Activated naive CD4-positive, alpha-beta T cell treated with anti-CD3 and anti-CD28 coated beads, Interleukin-2, amount 10 ng/mL, durations not matched to agents 7 days and 5 days (primary cell): ENCODE data around the gene CENPM.

Experiments used
- CTCF ChIA-PET: fragments of 350-600 bp; sonication (Branson Sonifier 250); formaldehyde crosslinking; loops from one replicate; lab custom pipeline; 2021; ENCODE audit warnings: antibody characterized with exemption; lab: Charles Lee
- DNase-seq: peaks from one replicate; pipeline ENCODE4 v3.0.0-alpha.2; 2020
- H3K27ac Mint-ChIP-seq: one replicate; pipeline ENCODE4 v1.8.0; 2021; ENCODE audit warnings: mild to moderate bottlenecking, moderate library complexity, mixed read lengths
- H3K27me3 Mint-ChIP-seq: one replicate; pipeline ENCODE4 v1.8.0; 2021; ENCODE audit warnings: mild to moderate bottlenecking, mixed read lengths
- H3K36me3 Mint-ChIP-seq: one replicate; pipeline ENCODE4 v1.8.0; 2021; ENCODE audit warnings: mixed read lengths
- H3K4me1 Mint-ChIP-seq: one replicate; pipeline ENCODE4 v1.8.0; 2021; ENCODE audit warnings: mixed read lengths
- H3K4me3 Mint-ChIP-seq: one replicate; pipeline ENCODE4 v1.8.0; 2021; ENCODE audit warnings: mild to moderate bottlenecking, moderate library complexity, mixed read lengths
- H3K9me3 Mint-ChIP-seq: one replicate; pipeline ENCODE4 v1.8.0; 2021; ENCODE audit warnings: mixed read lengths

The CENPM gene

GRCh38 chr22:41975299-41976069, 28.5 kb upstream of the CENPM start:
- Mint-ChIP-seq H3K27ac (no peak overlapping the region), H3K27me3 (peaks cover 90% of the 10 kb centered on the region), H3K36me3 (no peaks in the 10 kb centered on the region), H3K4me3 (peak overlapping the region; percentile 49), H3K4me1 (peaks cover 8% of the 10 kb centered on the region), H3K9me3 (no peaks in the 10 kb centered on the region)
- CTCF ChIA-PET: no interaction called here
- no peak for DNase-seq

DNA sequence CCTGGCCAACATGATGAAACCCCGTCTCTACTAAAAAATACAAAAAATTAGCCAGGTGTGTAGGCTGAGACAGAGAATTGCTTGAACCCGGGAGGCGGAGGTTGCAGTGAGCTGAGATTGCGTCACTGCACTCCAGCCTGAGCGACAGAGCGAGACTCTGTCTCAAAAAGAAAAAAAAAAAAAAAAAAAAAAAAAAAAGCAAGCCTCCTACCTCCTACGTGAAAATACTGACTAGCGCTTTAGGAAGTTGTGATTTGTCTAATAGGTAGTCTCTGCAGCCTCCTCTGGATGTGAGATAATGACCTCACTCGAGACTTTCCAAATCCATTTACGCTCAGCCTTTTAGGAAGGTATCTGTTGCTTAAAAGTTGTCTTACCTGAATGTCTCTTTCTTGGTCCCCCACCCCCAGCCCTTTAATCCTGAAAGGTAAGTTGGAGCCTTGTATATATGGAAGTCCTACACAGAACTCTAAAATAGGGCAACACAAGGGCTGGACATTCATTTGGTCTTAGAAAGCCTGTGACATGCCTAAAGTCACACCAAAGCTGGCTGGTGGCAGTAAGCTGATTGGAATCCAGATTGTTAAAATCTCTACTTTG, 27.8 kb upstream of the CENPM start:
- Mint-ChIP-seq H3K4me1 (peaks cover 8% of the 10 kb centered on the region), H3K27ac (no peak overlapping the region), H3K9me3 (no peaks in the 10 kb centered on the region), H3K27me3 (peaks cover 94% of the 10 kb centered on the region), H3K36me3 (no peaks in the 10 kb centered on the region), H3K4me3 (no peak overlapping the region)
- no peak for DNase-seq
- CTCF ChIA-PET: no interaction called here

DNA sequence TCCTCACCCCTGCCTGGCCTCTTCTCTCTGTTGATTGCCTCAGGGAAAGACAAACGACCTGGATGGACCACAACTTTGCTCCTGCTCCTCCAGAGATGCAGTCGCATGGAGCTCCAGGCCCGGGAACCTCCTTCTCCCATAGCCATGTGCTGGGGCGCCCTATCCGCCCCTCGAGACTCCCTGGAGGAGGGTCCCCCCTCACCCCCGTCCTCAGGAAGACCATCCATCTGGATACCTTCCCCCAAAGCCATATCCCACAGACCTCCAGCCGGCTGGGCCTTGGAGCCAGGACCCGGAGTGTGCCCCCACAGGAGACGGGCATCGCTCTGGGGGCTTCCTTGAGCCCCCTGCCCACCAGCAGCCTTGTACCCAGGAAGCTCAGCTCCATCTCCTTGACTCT, 24.5 kb upstream of the CENPM start:
- CTCF ChIA-PET: interaction anchor here (1.3 to 1.4 kb wide), 2 partner anchors 109 to 120 kb away, joined by 3 read pairs; partner anchors contain the start of gene SMDT1
- Mint-ChIP-seq H3K9me3 (no peaks in the 10 kb centered on the region), H3K27ac (no peak overlapping the region), H3K27me3 (peaks cover 68% of the 10 kb centered on the region), H3K4me1 (peaks cover 6% of the 10 kb centered on the region), H3K36me3 (no peaks in the 10 kb centered on the region), H3K4me3 (no peak overlapping the region)
- DNase-seq: no peak

- H3K9me3 Mint-ChIP-seq: no peaks in the 10 kb centered on the region
- H3K27me3 Mint-ChIP-seq: peaks cover 60% of the 10 kb centered on the region
- H3K27ac Mint-ChIP-seq: no peak overlapping the region
- H3K4me1 Mint-ChIP-seq: peaks cover 2% of the 10 kb centered on the region
- CTCF ChIA-PET: interaction anchor here (0.9 to 1.4 kb wide), 4 partner anchors 109 to 589 kb away, joined by 3 read pairs; partner anchors contain the start of gene SMDT1
- no peak for DNase-seq
- H3K4me3 Mint-ChIP-seq: no peak overlapping the region
- H3K36me3 Mint-ChIP-seq: no peaks in the 10 kb centered on the region
These were observed 23.6 kb upstream of the CENPM start for GRCh38 chr22:41970601-41971000.

DNA sequence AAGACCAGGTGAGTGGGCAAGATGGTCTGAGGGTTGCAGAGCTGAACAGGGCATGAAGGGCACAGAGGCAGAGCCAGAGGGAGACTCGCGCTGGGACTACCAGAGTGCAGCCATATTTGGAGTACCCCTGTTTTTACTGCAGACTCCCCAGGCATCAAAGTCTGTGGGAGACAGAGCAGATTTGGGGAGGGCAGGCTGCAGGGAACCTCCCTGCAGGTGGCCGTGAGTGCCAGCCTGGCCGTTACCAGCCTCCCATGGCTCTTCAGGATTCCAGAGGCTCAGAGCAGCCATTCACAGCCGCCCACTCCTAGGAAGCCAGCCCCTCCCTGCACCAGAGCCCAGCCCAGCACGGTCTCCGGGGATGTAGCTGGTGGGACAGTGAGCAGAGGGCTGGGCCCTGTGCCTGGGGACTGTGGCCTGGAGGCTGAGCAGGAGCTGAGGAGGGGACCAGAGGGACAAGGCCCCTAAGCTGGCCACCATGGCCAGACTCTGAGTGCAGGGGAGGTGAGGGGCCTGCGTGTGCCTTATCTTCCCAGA, 22.2 kb upstream of the CENPM start, which contains the start of gene SEPTIN3:
TSS of gene SEPTIN3 (plus strand) at position 334 of the 537 bp plus-strand sequence. CDS start 2,050 bp downstream, outside the sequence.
- Mint-ChIP-seq H3K36me3 (no peaks in the 10 kb centered on the region), H3K27ac (no peak within 1 kb of the TSS), H3K4me3 (no peak within 1 kb of the TSS), H3K27me3 (peaks cover 50% of the 10 kb centered on the region), H3K9me3 (no peaks in the 10 kb centered on the region), H3K4me1 (peaks cover 2% of the 10 kb centered on the region)
- CTCF ChIA-PET: interaction anchor here (0.8 to 4.1 kb wide), 6 partner anchors 10 to 591 kb away, joined by 3 to 17 read pairs (median 4); partner anchors contain the start of genes NAGA and NDUFA6
- DNase-seq: no peak

DNA sequence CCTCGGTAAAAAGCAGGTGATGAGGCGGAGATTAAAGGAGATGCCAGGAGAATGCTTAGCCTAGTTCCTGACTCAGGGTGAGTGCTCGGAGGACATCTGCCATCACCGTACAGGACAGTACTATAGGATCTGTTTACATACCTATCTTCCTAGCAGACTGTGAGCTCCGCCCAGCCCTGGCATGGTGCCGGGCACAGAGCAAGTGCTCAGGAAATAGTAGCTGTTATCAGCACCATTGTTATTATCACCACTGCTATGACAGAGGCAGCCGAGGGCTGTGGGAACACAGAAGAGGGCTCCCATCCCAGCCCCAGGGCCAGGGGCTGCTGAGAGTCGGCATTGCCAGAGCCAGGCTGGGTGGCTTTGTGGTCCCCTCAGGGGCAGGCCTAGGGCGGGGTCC, 21.6 kb upstream of the CENPM start:
- no peak overlapping the region for H3K4me3 Mint-ChIP-seq
- peaks cover 2% of the 10 kb centered on the region for H3K4me1 Mint-ChIP-seq
- DNase-seq: no peak
- H3K36me3 Mint-ChIP-seq: no peaks in the 10 kb centered on the region
- peaks cover 50% of the 10 kb centered on the region for H3K27me3 Mint-ChIP-seq
- H3K9me3 Mint-ChIP-seq: no peaks in the 10 kb centered on the region
- H3K27ac Mint-ChIP-seq: no peak overlapping the region
- CTCF ChIA-PET: interaction anchor here (0.6 to 4.1 kb wide), 9 partner anchors 9 to 470 kb away, joined by 3 to 17 read pairs (median 4); partner anchors contain the start of genes NAGA and NDUFA6

DNA sequence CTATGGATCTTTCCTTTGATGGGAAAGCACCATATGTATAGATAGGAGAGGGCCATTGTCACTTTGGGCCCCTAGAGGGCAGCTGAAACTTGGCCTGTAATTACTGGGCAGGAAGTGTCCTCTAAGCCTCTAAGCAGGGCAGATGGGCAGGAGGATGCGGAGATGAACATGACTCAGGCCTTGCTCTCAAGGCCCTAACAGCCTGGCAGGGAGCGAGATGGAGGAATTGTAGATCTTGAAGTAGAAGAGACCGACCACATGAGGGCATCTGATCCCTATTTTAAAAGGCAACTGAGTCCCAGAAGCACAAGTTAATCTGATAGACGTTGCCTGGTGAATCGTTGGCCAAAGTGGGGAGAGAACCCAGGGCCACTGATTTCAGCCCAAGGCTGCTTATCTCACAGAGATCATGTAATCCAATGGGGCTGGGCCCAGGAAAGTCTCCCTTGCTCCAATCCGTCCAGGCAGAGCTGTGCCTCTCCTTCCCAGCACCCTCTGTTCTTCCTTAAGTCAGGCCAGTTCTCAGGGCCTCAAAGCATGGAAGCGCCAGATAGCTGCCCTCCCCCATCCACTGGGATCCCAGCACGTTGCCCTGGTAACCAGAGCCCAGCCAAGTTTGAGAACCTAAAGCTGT, 19.8 kb upstream of the CENPM start:
- H3K9me3 Mint-ChIP-seq: no peaks in the 10 kb centered on the region

DNA sequence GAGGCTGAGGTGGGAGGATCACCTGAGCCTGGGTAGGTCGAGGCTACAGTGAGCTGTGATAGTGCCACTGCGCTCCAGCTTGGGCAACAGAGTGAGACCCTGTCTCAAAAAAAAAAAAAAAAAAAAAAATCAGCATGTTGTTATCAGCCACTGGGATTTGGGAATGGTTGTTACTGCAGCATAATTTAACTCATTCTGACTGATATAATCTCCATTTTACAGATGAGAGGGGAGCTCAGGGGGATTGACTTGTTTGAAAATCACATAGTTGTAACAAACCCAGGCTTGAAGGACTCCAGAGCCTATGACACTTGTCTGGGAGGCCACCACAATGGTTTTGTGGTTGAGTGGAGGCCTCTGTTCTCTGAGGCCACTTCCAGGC, 19.3 kb upstream of the CENPM start:
- Mint-ChIP-seq H3K27ac (no peak overlapping the region), H3K36me3 (no peaks in the 10 kb centered on the region), H3K9me3 (no peaks in the 10 kb centered on the region), H3K4me1 (peaks cover 2% of the 10 kb centered on the region), H3K27me3 (peaks cover 51% of the 10 kb centered on the region), H3K4me3 (no peak overlapping the region)
- CTCF ChIA-PET: interaction anchor here (0.6 to 4.1 kb wide), 13 partner anchors 10 to 478 kb away, joined by 3 to 17 read pairs (median 3); partner anchors contain the start of gene NDUFA6
- no peak for DNase-seq

More for the DNA sequence above, 19.8 kb upstream of the CENPM start:
- peak; percentile 62 for DNase-seq
- Mint-ChIP-seq H3K27me3 (peaks cover 52% of the 10 kb centered on the region), H3K4me3 (no peak overlapping the region), H3K4me1 (peaks cover 2% of the 10 kb centered on the region), H3K27ac (no peak overlapping the region), H3K36me3 (no peaks in the 10 kb centered on the region)
- CTCF ChIA-PET: interaction anchor here (0.7 to 4.1 kb wide), 17 partner anchors 10 to 477 kb away, joined by 3 to 17 read pairs (median 3); partner anchors contain the start of genes NDUFA6 and PHETA2

GRCh38 chr22:41964112-41964491, 17.1 kb upstream of the CENPM start:
- Mint-ChIP-seq H3K27ac (no peak overlapping the region), H3K4me1 (peaks cover 2% of the 10 kb centered on the region), H3K9me3 (no peaks in the 10 kb centered on the region), H3K27me3 (peaks cover 56% of the 10 kb centered on the region), H3K36me3 (no peaks in the 10 kb centered on the region), H3K4me3 (no peak overlapping the region)
- CTCF ChIA-PET: interaction anchor here (1.0 to 1.2 kb wide), 2 partner anchors 13 to 473 kb away, joined by 3 to 4 read pairs; partner anchors contain the start of gene SMIM45
- no peak for DNase-seq

DNA sequence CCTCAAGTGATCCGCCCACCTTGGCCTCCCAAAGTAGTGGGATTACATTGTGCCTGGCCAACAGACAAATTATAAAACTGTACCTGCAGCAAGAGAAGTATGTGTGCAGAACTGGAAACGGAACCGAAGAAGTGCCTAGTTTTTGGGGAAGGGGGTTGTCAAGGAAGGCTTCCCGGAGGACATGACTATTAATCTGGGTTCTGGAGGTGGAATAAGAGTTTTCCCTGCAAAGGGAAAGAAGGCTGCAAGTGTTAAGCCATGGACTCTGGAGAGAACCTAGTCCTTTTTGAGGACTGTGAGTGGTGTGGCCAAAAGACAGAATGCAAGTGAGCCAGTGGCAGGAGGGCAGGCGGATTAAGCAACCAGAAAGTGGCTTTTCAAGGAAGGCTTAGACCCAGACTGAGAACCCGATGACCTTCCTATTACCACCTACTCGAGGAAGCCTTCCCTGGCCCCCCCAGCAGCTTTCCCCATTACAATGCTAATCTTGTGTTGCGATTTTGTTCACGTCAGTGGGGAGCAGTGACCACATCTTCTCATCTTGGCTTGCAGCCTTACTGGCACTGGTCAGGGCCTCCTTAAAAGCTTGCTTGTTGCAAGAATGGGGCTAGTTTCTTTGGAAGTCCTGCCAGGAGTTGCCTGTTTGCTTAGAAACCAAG, 16.6 kb upstream of the CENPM start:
- CTCF ChIA-PET: interaction anchor here (1.2 kb wide), 1 partner anchor 474 kb away, joined by 4 read pairs; no protein-coding TSS in a partner anchor
- Mint-ChIP-seq H3K27ac (no peak overlapping the region), H3K4me3 (no peak overlapping the region), H3K4me1 (peaks cover 2% of the 10 kb centered on the region), H3K36me3 (no peaks in the 10 kb centered on the region), H3K27me3 (peaks cover 54% of the 10 kb centered on the region), H3K9me3 (no peaks in the 10 kb centered on the region)
- DNase-seq: no peak

DNA sequence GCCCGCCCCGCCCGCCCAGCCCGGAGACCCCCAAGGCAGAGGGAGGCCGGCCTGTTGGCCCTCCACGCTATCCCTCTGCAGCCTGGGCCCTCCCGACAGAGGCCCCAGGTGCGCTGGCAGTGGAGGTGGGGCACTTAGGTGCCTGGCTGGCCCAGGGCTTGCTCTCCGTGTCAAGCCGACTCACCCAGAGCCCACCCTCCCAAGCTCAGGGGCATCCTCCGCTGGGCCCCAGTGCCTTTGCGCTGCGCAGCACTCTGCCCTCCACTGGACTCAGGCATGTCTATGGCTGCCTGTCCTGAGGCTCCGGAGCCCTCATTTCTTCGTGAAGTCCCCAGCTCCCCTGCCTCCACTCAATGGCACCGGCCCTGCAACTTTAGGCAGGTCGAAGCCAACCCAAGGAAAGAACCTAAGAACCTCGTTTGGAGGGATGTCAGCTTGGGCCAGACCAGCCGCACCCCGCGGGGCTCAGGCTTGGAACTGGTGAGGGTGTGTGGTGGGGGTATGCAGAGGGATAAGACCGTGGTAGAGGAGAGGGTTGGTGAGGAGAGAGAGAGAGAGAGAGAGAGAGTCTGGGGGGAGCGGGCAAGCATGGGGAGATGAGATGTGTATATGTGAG, 11.1 kb upstream of the CENPM start:
- H3K27ac Mint-ChIP-seq: no peak overlapping the region
- peaks cover 4% of the 10 kb centered on the region for H3K4me1 Mint-ChIP-seq
- CTCF ChIA-PET: interaction anchor here (0.6 to 1.0 kb wide), 2 partner anchors 17 to 499 kb away, joined by 3 to 4 read pairs; no protein-coding TSS in a partner anchor
- no peak overlapping the region for H3K4me3 Mint-ChIP-seq
- H3K9me3 Mint-ChIP-seq: no peaks in the 10 kb centered on the region
- peaks cover 54% of the 10 kb centered on the region for H3K27me3 Mint-ChIP-seq
- DNase-seq: no peak
- H3K36me3 Mint-ChIP-seq: no peaks in the 10 kb centered on the region

DNA sequence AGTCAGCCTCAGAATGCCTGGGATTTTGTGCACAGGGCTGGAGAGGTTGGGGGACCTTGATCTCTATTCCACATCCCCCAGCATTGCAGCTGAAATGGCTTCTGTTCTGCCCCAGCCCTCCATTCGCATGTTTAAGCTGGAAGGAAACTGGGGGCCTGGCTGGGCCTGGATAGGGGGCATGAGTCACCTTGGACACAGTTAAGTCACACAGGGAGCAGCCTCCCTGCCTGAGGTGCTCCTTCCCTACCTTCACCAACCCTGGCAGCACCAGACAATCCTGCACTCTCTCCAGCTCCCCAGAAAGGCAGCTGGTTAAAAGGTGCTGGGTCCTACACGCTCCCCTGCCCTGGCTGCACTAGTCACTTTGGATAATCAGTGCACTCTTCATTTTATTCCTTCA, 5.8 kb upstream of the CENPM start:
- CTCF ChIA-PET: no interaction called here
- Mint-ChIP-seq H3K36me3 (no peaks in the 10 kb centered on the region), H3K27me3 (peaks cover 24% of the 10 kb centered on the region), H3K27ac (no peak overlapping the region), H3K4me1 (peaks cover 16% of the 10 kb centered on the region), H3K9me3 (no peaks in the 10 kb centered on the region), H3K4me3 (no peak overlapping the region)
- DNase-seq: no peak

GRCh38 chr22:41951898-41952474, 5.0 kb upstream of the CENPM start, which contains the start of gene SMIM45:
TSS of gene SMIM45 (plus strand) at chr22:41952150.
- Mint-ChIP-seq H3K4me3 (no peak within 1 kb of the TSS), H3K36me3 (no peaks in the 10 kb centered on the region), H3K9me3 (no peaks in the 10 kb centered on the region), H3K4me1 (peaks cover 19% of the 10 kb centered on the region), H3K27me3 (peaks cover 20% of the 10 kb centered on the region), H3K27ac (no peak within 1 kb of the TSS)
- CTCF ChIA-PET: interaction anchor here (1.4 kb wide), 1 partner anchor 13 kb away, joined by 3 read pairs; no protein-coding TSS in a partner anchor
- no peak for DNase-seq
